ENCODE results near the gene HBD.

The HBD gene

GRCh38 chr11:5225480-5225871 lies 8.8 kb downstream of the HBD start:
- Histone ChIP-seq H3K9me3 (no peaks in the 10 kb centered on the region), H3K27me3 (no peaks in the 10 kb centered on the region), H3K4me3 (ENCODE audit: low read depth in 1 of 2, low read length in 1 of 2) (no peak overlapping the region), H3K4me1 (ENCODE audit: control insufficient read depth in 1 of 2, insufficient read depth in 1 of 2, low read depth in 1 of 2, low read length in 1 of 2) (no peaks in the 10 kb centered on the region), H3K27ac (no peak overlapping the region), H3K36me3 (no peaks in the 10 kb centered on the region)
- no peak for TF ChIP-seq CTCF (IDR thresholded peaks at IDR 0.05)

- H3K9me3 ChIP-seq, result no peaks in the 10 kb centered on the region
- TF ChIP-seq CTCF (IDR thresholded peaks at IDR 0.05), result no peak
- H3K27me3 ChIP-seq, result no peaks in the 10 kb centered on the region
- no peaks in the 10 kb centered on the region for H3K4me1 ChIP-seq (ENCODE audit: control insufficient read depth in 1 of 2, insufficient read depth in 1 of 2, low read depth in 1 of 2, low read length in 1 of 2)
- no peak overlapping the region for H3K4me3 ChIP-seq (ENCODE audit: low read depth in 1 of 2, low read length in 1 of 2)
- H3K27ac ChIP-seq, result no peak overlapping the region
- no peaks in the 10 kb centered on the region for H3K36me3 ChIP-seq
Measured at GRCh38 chr11:5224538-5225479, 9.5 kb downstream of the HBD start.

GRCh38 chr11:5223686-5224085 lies 10.6 kb downstream of the HBD start:
- H3K36me3 ChIP-seq, result no peaks in the 10 kb centered on the region
- H3K27ac ChIP-seq, result no peak overlapping the region
- H3K9me3 ChIP-seq, result no peaks in the 10 kb centered on the region
- H3K4me1 ChIP-seq (ENCODE audit: control insufficient read depth in 1 of 2, insufficient read depth in 1 of 2, low read depth in 1 of 2, low read length in 1 of 2), result no peaks in the 10 kb centered on the region
- no peak for TF ChIP-seq CTCF (IDR thresholded peaks at IDR 0.05)
- H3K4me3 ChIP-seq (ENCODE audit: low read depth in 1 of 2, low read length in 1 of 2), result no peak overlapping the region
- H3K27me3 ChIP-seq, result no peaks in the 10 kb centered on the region

- Histone ChIP-seq H3K4me3 (ENCODE audit: low read depth in 1 of 2, low read length in 1 of 2) (no peak overlapping the region), H3K27me3 (no peaks in the 10 kb centered on the region), H3K9me3 (no peaks in the 10 kb centered on the region), H3K4me1 (ENCODE audit: control insufficient read depth in 1 of 2, insufficient read depth in 1 of 2, low read depth in 1 of 2, low read length in 1 of 2) (no peaks in the 10 kb centered on the region), H3K27ac (no peak overlapping the region), H3K36me3 (no peaks in the 10 kb centered on the region)
- no peak for TF ChIP-seq CTCF (IDR thresholded peaks at IDR 0.05)
Measured at GRCh38 chr11:5223146-5223545, 11.1 kb downstream of the HBD start.

GRCh38 chr11:5210376-5210885 lies 23.9 kb downstream of the HBD start:
- H3K4me3 ChIP-seq (ENCODE audit: low read depth in 1 of 2, low read length in 1 of 2), result no peak overlapping the region
- H3K27me3 ChIP-seq, result no peaks in the 10 kb centered on the region
- no peak for TF ChIP-seq CTCF (IDR thresholded peaks at IDR 0.05)
- no peaks in the 10 kb centered on the region for H3K36me3 ChIP-seq
- no peaks in the 10 kb centered on the region for H3K9me3 ChIP-seq
- no peaks in the 10 kb centered on the region for H3K4me1 ChIP-seq (ENCODE audit: control insufficient read depth in 1 of 2, insufficient read depth in 1 of 2, low read depth in 1 of 2, low read length in 1 of 2)
- H3K27ac ChIP-seq, result no peak overlapping the region

Measured in neutrophil (primary cell).